Uterus (tissue), 4 donors: ENCODE data around the gene TMEM200A. TPM values are rescaled to one million over a fixed set of nuclear protein-coding genes. Genes with fewer than 3 reads are reported as not detected.

ENCODE experiments used
- DNase-seq, 2 donors: peaks; one replicate each; pipeline ENCODE4 v3.0.0-alpha.2; 2019 to 2020
- H3K27ac ChIP-seq, 2 donors: fragments of 200-600 bp; sonication (generic); 1 replicate in 1 of 2; 2 replicates in 1 of 2; pipeline ENCODE4 v1.5.1; 2016 to 2018
- H3K27me3 ChIP-seq, 2 donors: fragments of 200-600 bp; sonication (generic); one replicate each; pipeline ENCODE4 v1.5.1; 2018 to 2019; ENCODE audit warnings: control low read depth in 1 of 2
- H3K36me3 ChIP-seq, 2 donors: fragments of 200-600 bp; sonication (generic); one replicate each; pipeline ENCODE4 v1.5.1; 2019; ENCODE audit warnings: control low read depth in 1 of 2
- H3K4me1 ChIP-seq, 2 donors: fragments of 200-600 bp; sonication (generic); one replicate each; pipeline ENCODE4 v1.5.1; 2018 to 2019; ENCODE audit warnings: control low read depth in 1 of 2
- H3K4me3 ChIP-seq, 2 donors: fragments of 200-600 bp; sonication (generic); 1 replicate in 1 of 2; 2 replicates in 1 of 2; pipeline ENCODE4 v1.5.1; 2018 to 2019; ENCODE audit warnings: mild to moderate bottlenecking in 1 of 2
- H3K9me3 ChIP-seq, 2 donors: fragments of 200-600 bp; sonication (generic); one replicate each; pipeline ENCODE4 v1.5.1; 2019; ENCODE audit warnings: control low read depth in 1 of 2
- CTCF ChIP-seq, 4 experiments: fragments of 200-600 bp in 2 of 4; fragments of 450-650 bp in 2 of 4; sonication (generic) in 2 of 4; IDR thresholded peaks; one replicate each; pipeline ENCODE4 v1.5.1; 2016 to 2019; ENCODE audit warnings: antibody characterized with exemption in 4 of 4, mild to moderate bottlenecking in 2 of 4, moderate library complexity in 1 of 4
- POLR2A ChIP-seq, 2 donors: fragments of 450-650 bp; IDR thresholded peaks; one replicate each; pipeline ENCODE4 v1.6.1; 2016; ENCODE audit warnings: antibody characterized with exemption in 2 of 2, mild to moderate bottlenecking in 1 of 2, moderate library complexity in 1 of 2
- intact Hi-C: fragments of 100-400 bp; cut with DNase I; formaldehyde crosslinking; loops from one replicate; pipeline ENCODE4 v1.15.1; 2023; ENCODE audit warnings: low total_unique reads
- total RNA-seq, 4 donors: library from RNA; depleted of rRNA in 3 of 4; stranded (reverse); fragments of >200 nt in 3 of 4; gene quantifications; one replicate each; pipeline versions ENCODE4 v1.1.0 to v1.2.4, GENCODE V29; 2014 to 2023
- donor health status: DM: yes; HTN: yes; CAD: no.

The TMEM200A gene
- total RNA-seq, 4 donors from 2014 or later = 20.9 to 27.9 (median 23.1) TPM

GRCh38 chr6:130359736-130360135 lies 6.1 kb upstream of the TMEM200A start:
- Histone ChIP-seq H3K27me3 (no peaks in the 10 kb centered on the region), H3K9me3 (no peaks in the 10 kb centered on the region), H3K27ac (no peak overlapping the region), H3K4me3 (no peak overlapping the region), H3K36me3 (no peaks in the 10 kb centered on the region), H3K4me1 (no peaks in the 10 kb centered on the region)
- no peak for DNase-seq
- TF ChIP-seq POLR2A (IDR thresholded peaks at IDR 0.05) = no peak
- TF ChIP-seq CTCF (IDR thresholded peaks at IDR 0.05) = no peak
- intact Hi-C loops = no loop called here

DNA sequence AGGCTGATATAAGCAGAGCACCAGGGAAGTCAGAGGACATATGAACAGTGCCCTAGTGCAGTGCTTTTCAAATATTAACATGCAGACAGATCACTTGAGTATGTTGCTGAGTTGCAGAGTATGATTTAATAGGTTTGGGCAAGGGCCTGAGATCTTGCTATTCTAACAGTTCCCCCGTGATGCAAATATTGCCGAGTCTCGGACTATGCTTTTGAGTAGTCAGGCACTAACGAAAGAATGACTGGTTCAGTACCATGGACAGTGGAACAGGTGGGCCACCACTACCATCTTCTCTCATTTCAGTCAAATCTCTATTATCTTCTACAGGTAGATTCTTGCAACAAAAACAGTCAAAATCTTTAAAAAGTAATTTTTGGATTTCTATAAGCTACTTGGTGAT lies 3.7 kb upstream of the TMEM200A start:
- intact Hi-C loops = no loop called here
- Histone ChIP-seq H3K36me3 (no peaks in the 10 kb centered on the region), H3K4me1 (no peaks in the 10 kb centered on the region), H3K9me3 (no peaks in the 10 kb centered on the region), H3K27ac (no peak overlapping the region), H3K27me3 (no peaks in the 10 kb centered on the region), H3K4me3 (no peak overlapping the region)
- no peak for DNase-seq
- TF ChIP-seq POLR2A (IDR thresholded peaks at IDR 0.05) (no peak), CTCF (IDR thresholded peaks at IDR 0.05) (no peak)

DNA sequence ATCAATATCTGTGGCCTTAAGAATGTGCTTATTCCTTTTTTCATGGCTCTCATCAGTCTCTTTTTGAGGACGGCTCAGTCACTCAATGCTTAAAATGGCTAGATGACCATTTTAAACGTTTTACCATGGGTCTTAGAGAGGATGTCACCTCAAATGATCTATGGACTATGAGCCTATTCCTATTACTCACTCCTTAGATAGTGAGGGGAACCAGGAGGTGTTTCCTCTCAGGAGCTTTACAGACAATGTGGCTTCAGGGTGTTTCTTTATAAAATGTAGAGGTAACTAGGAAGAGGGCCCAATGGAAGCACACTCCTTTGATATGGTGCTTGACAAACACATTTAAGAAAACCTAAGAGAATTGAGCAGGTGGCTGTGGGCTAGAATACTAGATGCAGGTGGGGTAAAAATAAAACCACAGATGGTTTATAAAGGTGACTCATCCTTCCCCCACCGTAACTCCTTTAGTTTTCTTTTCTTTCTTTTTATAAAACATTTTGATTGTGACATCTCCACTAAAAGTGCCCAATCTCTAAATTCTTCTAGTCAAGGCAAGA lies 1.5 kb upstream of the TMEM200A start:
- no peaks in the 10 kb centered on the region for H3K9me3 ChIP-seq
- no peaks in the 10 kb centered on the region for H3K27me3 ChIP-seq
- H3K4me1 ChIP-seq = no peaks in the 10 kb centered on the region
- intact Hi-C loops = no loop called here
- no peaks in the 10 kb centered on the region for H3K36me3 ChIP-seq
- TF ChIP-seq CTCF (IDR thresholded peaks at IDR 0.05) (no peak), POLR2A (IDR thresholded peaks at IDR 0.05) (no peak)
- H3K27ac ChIP-seq = peak overlapping the region in 1 of 2 donors; percentile 90
- H3K4me3 ChIP-seq = peak overlapping the region in 1 of 2 donors; percentile 59
- no peak for DNase-seq

DNA sequence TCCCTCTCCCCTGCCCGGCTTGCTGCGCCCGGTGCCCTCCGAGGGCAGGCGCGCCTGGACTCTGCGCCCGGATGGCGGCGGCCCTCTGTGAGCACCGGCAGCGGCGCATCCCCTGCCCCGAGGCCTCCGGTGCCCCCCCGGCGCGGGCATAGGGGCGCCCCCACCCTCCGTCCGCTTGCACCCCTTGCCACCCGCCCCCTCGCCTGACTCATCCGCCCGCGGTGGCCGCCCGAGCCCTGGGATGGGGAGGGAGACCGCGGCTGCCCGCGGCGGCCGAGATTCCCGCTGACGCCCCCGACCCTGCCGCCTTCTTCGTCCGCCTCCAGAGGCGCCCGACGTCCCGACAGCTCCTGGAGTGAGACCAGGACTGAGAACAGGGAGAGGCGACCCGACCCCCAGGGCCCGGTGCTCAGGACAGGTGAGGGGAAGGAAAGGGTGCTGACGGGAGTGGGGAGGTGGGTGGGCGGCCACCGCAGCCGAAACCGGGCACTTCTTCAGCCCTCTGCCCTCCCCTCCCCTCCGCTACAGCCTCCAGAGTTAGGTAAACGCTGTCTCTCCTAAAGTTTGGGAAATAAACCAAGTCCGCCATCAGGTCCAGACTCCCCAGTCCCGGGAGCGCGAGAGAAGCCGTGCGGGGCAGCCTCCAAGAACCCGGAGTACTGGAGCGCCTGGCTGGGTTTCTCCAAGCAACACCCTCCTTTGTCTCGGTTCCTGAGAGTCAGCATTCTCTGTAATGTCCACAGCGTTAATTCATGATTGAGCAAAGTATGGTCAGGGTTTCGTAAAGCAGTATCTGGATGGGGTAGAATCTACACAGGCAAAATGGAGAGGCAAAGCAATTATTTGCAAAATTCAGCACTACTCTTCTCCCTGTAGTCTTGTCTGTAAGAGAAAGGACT lies 539 bp downstream of the TMEM200A start:
- no peaks in the 10 kb centered on the region for H3K4me1 ChIP-seq
- DNase-seq = peak; percentile 65 to 69
- no peaks in the 10 kb centered on the region for H3K27me3 ChIP-seq
- H3K4me3 ChIP-seq = peak overlapping the region; percentile 59 to 92
- TF ChIP-seq POLR2A (IDR thresholded peaks at IDR 0.05) (peak in 1 of 2 donors; percentile 26), CTCF (IDR thresholded peaks at IDR 0.05) (peak in 2 of 4 experiments; percentile 5 to 16)
- no peaks in the 10 kb centered on the region for H3K9me3 ChIP-seq
- H3K27ac ChIP-seq = peak overlapping the region; percentile 90 to 92
- intact Hi-C loops = no loop called here
- no peaks in the 10 kb centered on the region for H3K36me3 ChIP-seq

- peak overlapping the region; percentile 9 to 59 for H3K4me3 ChIP-seq
- no peaks in the 10 kb centered on the region for H3K27me3 ChIP-seq
- no peaks in the 10 kb centered on the region for H3K36me3 ChIP-seq
- H3K27ac ChIP-seq = peak overlapping the region in 1 of 2 donors; percentile 2
- no peaks in the 10 kb centered on the region for H3K4me1 ChIP-seq
- intact Hi-C loops = no loop called here
- DNase-seq = no peak
- H3K9me3 ChIP-seq = no peaks in the 10 kb centered on the region
- TF ChIP-seq POLR2A (IDR thresholded peaks at IDR 0.05) = no peak
- no peak for TF ChIP-seq CTCF (IDR thresholded peaks at IDR 0.05)
These were observed 1.9 kb downstream of the TMEM200A start for GRCh38 chr6:130367767-130368166.
